Neural cell (in vitro differentiated cells): ENCODE data around the gene PDIA2. TPM values are rescaled to one million over a fixed set of nuclear protein-coding genes. Genes with fewer than 3 reads are reported as not detected.
"Not testable (repeated sequence)": the region's sequence is repeated elsewhere in the genome, so short reads cannot be mapped to it uniquely, and the experiment has no call there.

ENCODE experiments used
- H2AFZ ChIP-seq: fragments of 200-600, 300-800 bp; sonication (generic), shearing (Covaris generic); 2 replicates; pipeline ENCODE4 v1.6.0; 2014; ENCODE audit warnings: low read depth, mild to moderate bottlenecking, antibody characterized with exemption, low read length, moderate library complexity
- H3F3A ChIP-seq: fragments of 200-600 bp; shearing (Covaris generic); 2 replicates; pipeline ENCODE4 v1.6.1; 2016; ENCODE audit warnings: mild to moderate bottlenecking, moderate library complexity, mixed read lengths, antibody characterized with exemption, low read length; ENCODE audit not compliant: insufficient read depth, poor library complexity, severe bottlenecking
- H3K27ac ChIP-seq: fragments of 200-600, 300-800 bp; sonication (generic), shearing (Covaris generic); 2 replicates; pipeline ENCODE4 v1.5.1; 2014; ENCODE audit warnings: mild to moderate bottlenecking, low read length, moderate library complexity
- H3K27me3 ChIP-seq: fragments of 300-800, 200-600 bp; sonication (generic), shearing (Covaris generic); 2 replicates; pipeline ENCODE4 v1.6.0; 2014; ENCODE audit warnings: mild to moderate bottlenecking, low read depth, low read length, moderate library complexity; ENCODE audit not compliant: insufficient read depth
- H3K36me3 ChIP-seq: fragments of 300-800, 200-600 bp; sonication (generic), shearing (Covaris generic); 2 replicates; pipeline ENCODE4 v1.5.1; 2014; ENCODE audit warnings: mild to moderate bottlenecking, antibody characterized with exemption, low read length, moderate library complexity; ENCODE audit not compliant: insufficient read depth
- H3K4me2 ChIP-seq: fragments of 300-800, 200-600 bp; sonication (generic), shearing (Covaris generic); 2 replicates; pipeline ENCODE4 v1.6.0; 2014; ENCODE audit warnings: mild to moderate bottlenecking, low read length
- H3K4me3 ChIP-seq: fragments of 300-800, 200-600 bp; sonication (generic), shearing (Covaris generic); 2 replicates; pipeline ENCODE4 v1.5.1; 2014; ENCODE audit warnings: mild to moderate bottlenecking, low read length, moderate library complexity
- H3K79me2 ChIP-seq: fragments of 200-600 bp; shearing (Covaris generic); replicated peaks from 2 replicates; pipeline ENCODE4 v1.6.0; 2014; ENCODE audit warnings: mild to moderate bottlenecking, low read length, moderate library complexity; ENCODE audit not compliant: insufficient read depth
- H3K9ac ChIP-seq: fragments of 300-800, 200-600 bp; sonication (generic), shearing (Covaris generic); 2 replicates; pipeline ENCODE4 v1.6.1; 2016; ENCODE audit warnings: mild to moderate bottlenecking, low read length, mixed read lengths
- H3K9me2 ChIP-seq: fragments of 200-600 bp; shearing (Covaris generic); 2 replicates; pipeline ENCODE4 v1.6.1; 2016; ENCODE audit warnings: mild to moderate bottlenecking, low read length, mixed read lengths; ENCODE audit not compliant: insufficient read depth
- H3K9me3 ChIP-seq: fragments of 200-600, 300-800 bp; sonication (generic), shearing (Covaris generic); 2 replicates; pipeline ENCODE4 v1.6.1; 2016; ENCODE audit warnings: mild to moderate bottlenecking, mixed run types, low read length, moderate library complexity, mixed read lengths
- H4K20me1 ChIP-seq: fragments of 200-600 bp; shearing (Covaris generic); 2 replicates; pipeline ENCODE4 v1.6.1; 2016; ENCODE audit warnings: mild to moderate bottlenecking, mixed run types; ENCODE audit not compliant: insufficient read depth
- CTCF ChIP-seq: fragments of 450-650 bp; IDR thresholded peaks from 2 replicates; pipeline ENCODE4 v1.5.1; 2014; ENCODE audit warnings: antibody characterized with exemption, mild to moderate bottlenecking, moderate library complexity; ENCODE audit not compliant: poor library complexity, severe bottlenecking
- EP300 ChIP-seq: fragments of 450-650 bp; conservative IDR thresholded peaks from 2 replicates; pipeline ENCODE4 v1.6.1; 2014; ENCODE audit warnings: antibody characterized with exemption, mild to moderate bottlenecking, moderate library complexity; ENCODE audit not compliant: poor library complexity, severe bottlenecking
- EZH2 ChIP-seq: fragments of 200-600, 300-800 bp; shearing (Covaris generic), sonication (generic); IDR thresholded peaks from 2 replicates; pipeline ENCODE4 v1.6.1; 2014; ENCODE audit warnings: antibody characterized with exemption, low read length, borderline replicate concordance, mild to moderate bottlenecking; ENCODE audit not compliant: insufficient read depth, poor library complexity, severe bottlenecking
- MXI1 ChIP-seq: fragments of 450-650 bp; conservative IDR thresholded peaks from 2 replicates; pipeline ENCODE4 v1.6.1; 2014; ENCODE audit warnings: antibody characterized with exemption, mild to moderate bottlenecking; ENCODE audit not compliant: poor library complexity, severe bottlenecking
- POLR2AphosphoS5 ChIP-seq: IDR thresholded peaks from 2 replicates; pipeline ENCODE4 v1.6.1; 2012
- RAD21 ChIP-seq: fragments of 450-650 bp; conservative IDR thresholded peaks from 2 replicates; pipeline ENCODE4 v1.6.1; 2014; ENCODE audit warnings: antibody characterized with exemption, mild to moderate bottlenecking, moderate library complexity
- REST ChIP-seq: IDR thresholded peaks from 2 replicates; pipeline ENCODE4 v1.6.1; 2012; ENCODE audit warnings: borderline replicate concordance
- SMC3 ChIP-seq: fragments of 450-650 bp; conservative IDR thresholded peaks from 2 replicates; pipeline ENCODE4 v1.6.1; 2014; ENCODE audit warnings: antibody characterized with exemption, mild to moderate bottlenecking, moderate library complexity; ENCODE audit not compliant: poor library complexity
- TAF1 ChIP-seq: IDR thresholded peaks from 2 replicates; pipeline ENCODE4 v1.6.1; 2012; ENCODE audit warnings: low read depth
- polyA plus RNA-seq: library from polyadenylated mRNA; depleted of rRNA; stranded (reverse); fragments of >200 nt; gene quantifications from 2 replicates; pipeline ENCODE4 v1.2.3, GENCODE V29; 2014

PDIA2 gene
- polyA plus RNA-seq, 1 donor from 2014 or later: 109 TPM

- Histone ChIP-seq H3K9me2 (no peaks in the 10 kb centered on the region), H3F3A (no peaks in the 10 kb centered on the region), H3K9me3 (no peaks in the 10 kb centered on the region), H3K36me3 (no peaks in the 10 kb centered on the region), H3K9ac (no peak overlapping the region), H2AFZ (no peak overlapping the region), H3K27me3 (no peaks in the 10 kb centered on the region), H3K4me3 (no peak overlapping the region), H4K20me1 (no peaks in the 10 kb centered on the region), H3K27ac (no peak overlapping the region), H3K4me2 (no peak overlapping the region), H3K79me2 (no peaks in the 10 kb centered on the region)
- no peak for TF ChIP-seq EP300
Observed at GRCh38 chr16:254461-254860, 28.5 kb upstream of the PDIA2 start.

- H3K9me3 ChIP-seq: no peaks in the 10 kb centered on the region
- no peaks in the 10 kb centered on the region for H3K27me3 ChIP-seq
- TF ChIP-seq EP300: no peak
- no peaks in the 10 kb centered on the region for H3K9me2 ChIP-seq
- H3F3A ChIP-seq: no peaks in the 10 kb centered on the region
- H3K4me3 ChIP-seq: no peak overlapping the region
- no peak overlapping the region for H3K27ac ChIP-seq
- no peak overlapping the region for H3K9ac ChIP-seq
- no peaks in the 10 kb centered on the region for H3K79me2 ChIP-seq
- H2AFZ ChIP-seq: no peak overlapping the region
- H3K4me2 ChIP-seq: no peak overlapping the region
- no peaks in the 10 kb centered on the region for H4K20me1 ChIP-seq
- no peaks in the 10 kb centered on the region for H3K36me3 ChIP-seq
Observed at GRCh38 chr16:255183-255582, 27.8 kb upstream of the PDIA2 start.

- H3K9me3 ChIP-seq: not testable (repeated sequence)
Observed at GRCh38 chr16:258091-258490, 24.9 kb upstream of the PDIA2 start.

GRCh38 chr16:259226-259625 lies 23.7 kb upstream of the PDIA2 start:
- no peaks in the 10 kb centered on the region for H4K20me1 ChIP-seq
- H3K4me3 ChIP-seq: no peak overlapping the region
- no peak overlapping the region for H3K27ac ChIP-seq
- H3K36me3 ChIP-seq: no peaks in the 10 kb centered on the region
- H3K9me3 ChIP-seq: no peaks in the 10 kb centered on the region
- no peaks in the 10 kb centered on the region for H3F3A ChIP-seq
- no peaks in the 10 kb centered on the region for H3K27me3 ChIP-seq
- H3K9me2 ChIP-seq: no peaks in the 10 kb centered on the region
- no peak for TF ChIP-seq TAF1
- no peak for TF ChIP-seq EZH2
- no peak for TF ChIP-seq RAD21
- TF ChIP-seq MXI1: no peak
- no peak for TF ChIP-seq REST
- no peak for TF ChIP-seq SMC3
- no peak for TF ChIP-seq CTCF
- TF ChIP-seq POLR2AphosphoS5: no peak
- TF ChIP-seq EP300: no peak
- no peaks in the 10 kb centered on the region for H3K79me2 ChIP-seq
- no peak overlapping the region for H3K4me2 ChIP-seq
- H3K9ac ChIP-seq: no peak overlapping the region
- no peak overlapping the region for H2AFZ ChIP-seq

More at GRCh38 chr16:258091-258490, 24.9 kb upstream of the PDIA2 start:
- H3K27ac ChIP-seq, H3F3A ChIP-seq, H3K4me2 ChIP-seq, H3K4me3 ChIP-seq, H4K20me1 ChIP-seq, H3K36me3 ChIP-seq, H3K79me2 ChIP-seq, H3K27me3 ChIP-seq, H3K9me2 ChIP-seq, H2AFZ ChIP-seq, H3K9ac ChIP-seq: not testable (repeated sequence)
